ENCODE data around the gene DOCK1. TPM values are rescaled to one million over a fixed set of nuclear protein-coding genes. Genes with fewer than 3 reads are reported as not detected.

DOCK1 gene
- total RNA-seq, 4 donors from 2014 or later, result 4.3 to 6.0 (median 4.8) TPM

GRCh38 chr10:126997801-126998590 lies 92.8 kb downstream of the DOCK1 start:
- H3K9me3 ChIP-seq, result no peaks in the 10 kb centered on the region
- H3K36me3 ChIP-seq, result no peaks in the 10 kb centered on the region
- intact Hi-C loops (cut with DNase I; ENCODE audit: low total_unique reads) (loop anchor here (5.0 kb wide), 1 partner anchor 631 kb away; no protein-coding TSS in a partner anchor), in situ Hi-C loops (cut with MboI; ENCODE audit: low sequenced_read_pairs in 4 of 4) (no loop called here)
- TF ChIP-seq CTCF (IDR thresholded peaks at IDR 0.05 in 4 of 5, conservative IDR thresholded peaks at IDR 0.05 in 1 of 5) (no peak), POLR2A (IDR thresholded peaks at IDR 0.05) (no peak)
- DNase-seq (no peak), ATAC-seq (no peak)
- no peak overlapping the region for H3K4me3 ChIP-seq
- no peak overlapping the region for H3K27ac ChIP-seq
- no peaks in the 10 kb centered on the region for H3K27me3 ChIP-seq
- H3K4me1 ChIP-seq, result no peaks in the 10 kb centered on the region

GRCh38 chr10:127000598-127000997 lies 95.4 kb downstream of the DOCK1 start:
- DNase-seq, result no peak
- Histone ChIP-seq H3K4me1 (no peaks in the 10 kb centered on the region), H3K27ac (no peak overlapping the region), H3K4me3 (no peak overlapping the region), H3K9me3 (no peaks in the 10 kb centered on the region), H3K27me3 (no peaks in the 10 kb centered on the region), H3K36me3 (no peaks in the 10 kb centered on the region)
- intact Hi-C loops (cut with DNase I; ENCODE audit: low total_unique reads), result no loop called here
- TF ChIP-seq POLR2A (IDR thresholded peaks at IDR 0.05), result no peak
- no peak for TF ChIP-seq CTCF (IDR thresholded peaks at IDR 0.05 in 4 of 5, conservative IDR thresholded peaks at IDR 0.05 in 1 of 5)
- ATAC-seq, result no peak
- in situ Hi-C loops (cut with MboI; ENCODE audit: low sequenced_read_pairs in 4 of 4), result no loop called here

GRCh38 chr10:127003032-127003685 lies 97.9 kb downstream of the DOCK1 start:
- no peaks in the 10 kb centered on the region for H3K36me3 ChIP-seq
- TF ChIP-seq CTCF (IDR thresholded peaks at IDR 0.05 in 4 of 5, conservative IDR thresholded peaks at IDR 0.05 in 1 of 5) (no peak), POLR2A (IDR thresholded peaks at IDR 0.05) (no peak)
- intact Hi-C loops (cut with DNase I; ENCODE audit: low total_unique reads), result no loop called here
- H3K27me3 ChIP-seq, result no peaks in the 10 kb centered on the region
- H3K4me1 ChIP-seq, result no peaks in the 10 kb centered on the region
- DNase-seq (no peak), ATAC-seq (no peak)
- no peaks in the 10 kb centered on the region for H3K9me3 ChIP-seq
- H3K27ac ChIP-seq, result no peak overlapping the region
- no peak overlapping the region for H3K4me3 ChIP-seq
- in situ Hi-C loops (cut with MboI; ENCODE audit: low sequenced_read_pairs in 4 of 4), result no loop called here

GRCh38 chr10:127006453-127006852 lies 101.2 kb downstream of the DOCK1 start:
- ATAC-seq (no peak), DNase-seq (no peak)
- no peaks in the 10 kb centered on the region for H3K27me3 ChIP-seq
- H3K27ac ChIP-seq, result no peak overlapping the region
- H3K4me1 ChIP-seq, result no peaks in the 10 kb centered on the region
- in situ Hi-C loops (cut with MboI; ENCODE audit: low sequenced_read_pairs in 4 of 4), result no loop called here
- no peaks in the 10 kb centered on the region for H3K9me3 ChIP-seq
- H3K36me3 ChIP-seq, result no peaks in the 10 kb centered on the region
- intact Hi-C loops (cut with DNase I; ENCODE audit: low total_unique reads), result no loop called here
- H3K4me3 ChIP-seq, result no peak overlapping the region
- no peak for TF ChIP-seq POLR2A (IDR thresholded peaks at IDR 0.05)
- TF ChIP-seq CTCF (IDR thresholded peaks at IDR 0.05 in 4 of 5, conservative IDR thresholded peaks at IDR 0.05 in 1 of 5), result no peak

Data from gastrocnemius medialis (tissue), 4 donors.